ENCODE results near the gene DLGAP1.

Gene DLGAP1

DNA sequence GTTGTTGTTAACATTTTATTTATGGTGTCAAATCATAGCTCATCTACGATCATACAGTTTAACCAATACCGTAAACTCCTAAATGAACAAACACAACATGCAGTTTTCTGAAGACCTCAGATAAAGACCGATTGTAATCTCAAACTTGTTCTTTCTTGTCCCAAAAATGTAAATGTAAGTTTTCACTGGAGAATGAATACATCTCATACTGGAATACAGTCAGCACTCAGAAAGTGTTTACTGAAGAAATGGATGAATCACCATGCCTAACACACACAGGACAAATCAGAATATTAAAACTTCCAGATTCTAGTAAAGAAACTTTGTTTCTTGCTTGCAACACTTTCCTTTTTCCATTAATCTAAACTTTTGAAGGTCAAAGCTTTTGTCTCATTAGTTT lies 380.5 kb downstream of the DLGAP1 start:
- ChIA-PET CTCF (interaction anchor here (0.9 kb wide), 1 partner anchor 982 kb away, joined by 3 read pairs; no protein-coding TSS in a partner anchor), POLR2A (no interaction called here)
- Histone ChIP-seq H3K36me3 (ENCODE audit: control insufficient read depth in 2 of 2, insufficient read depth in 1 of 2, low read length in 2 of 2) (no peaks in the 10 kb centered on the region), H3K9me3 (ENCODE audit: control insufficient read depth, insufficient read depth, low read depth, low read length) (no peaks in the 10 kb centered on the region), H3K27ac (ENCODE audit: extremely low read depth, low read depth, low read length) (no peak overlapping the region), H3K4me1 (ENCODE audit: control insufficient read depth, insufficient read depth, low read length) (no peaks in the 10 kb centered on the region), H3K4me3 (ENCODE audit: low read depth, low read length) (no peak overlapping the region)
- TF ChIP-seq, protein P1, sequence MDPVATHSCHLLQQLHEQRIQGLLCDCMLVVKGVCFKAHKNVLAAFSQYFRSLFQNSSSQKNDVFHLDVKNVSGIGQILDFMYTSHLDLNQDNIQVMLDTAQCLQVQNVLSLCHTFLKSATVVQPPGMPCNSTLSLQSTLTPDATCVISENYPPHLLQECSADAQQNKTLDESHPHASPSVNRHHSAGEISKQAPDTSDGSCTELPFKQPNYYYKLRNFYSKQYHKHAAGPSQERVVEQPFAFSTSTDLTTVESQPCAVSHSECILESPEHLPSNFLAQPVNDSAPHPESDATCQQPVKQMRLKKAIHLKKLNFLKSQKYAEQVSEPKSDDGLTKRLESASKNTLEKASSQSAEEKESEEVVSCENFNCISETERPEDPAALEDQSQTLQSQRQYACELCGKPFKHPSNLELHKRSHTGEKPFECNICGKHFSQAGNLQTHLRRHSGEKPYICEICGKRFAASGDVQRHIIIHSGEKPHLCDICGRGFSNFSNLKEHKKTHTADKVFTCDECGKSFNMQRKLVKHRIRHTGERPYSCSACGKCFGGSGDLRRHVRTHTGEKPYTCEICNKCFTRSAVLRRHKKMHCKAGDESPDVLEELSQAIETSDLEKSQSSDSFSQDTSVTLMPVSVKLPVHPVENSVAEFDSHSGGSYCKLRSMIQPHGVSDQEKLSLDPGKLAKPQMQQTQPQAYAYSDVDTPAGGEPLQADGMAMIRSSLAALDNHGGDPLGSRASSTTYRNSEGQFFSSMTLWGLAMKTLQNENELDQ (tag by site-specific recombination; IDR thresholded peaks at IDR 0.05; ENCODE audit: low read depth) = no peak
- TF ChIP-seq SP2 (tag by site-specific recombination; IDR thresholded peaks at IDR 0.05) (no peak), ZEB2 (tag by site-specific recombination; IDR thresholded peaks at IDR 0.05) (no peak), GLIS1 (tag by site-specific recombination; IDR thresholded peaks at IDR 0.05) (no peak), ZNF175 (tag by site-specific recombination; IDR thresholded peaks at IDR 0.05) (no peak), ZNF792 (tag by site-specific recombination; IDR thresholded peaks at IDR 0.05) (no peak), ZNF514 (tag by site-specific recombination; IDR thresholded peaks at IDR 0.05) (no peak), ZNF114 (tag by site-specific recombination; IDR thresholded peaks at IDR 0.05) (no peak)
- TF ChIP-seq, protein P2, sequence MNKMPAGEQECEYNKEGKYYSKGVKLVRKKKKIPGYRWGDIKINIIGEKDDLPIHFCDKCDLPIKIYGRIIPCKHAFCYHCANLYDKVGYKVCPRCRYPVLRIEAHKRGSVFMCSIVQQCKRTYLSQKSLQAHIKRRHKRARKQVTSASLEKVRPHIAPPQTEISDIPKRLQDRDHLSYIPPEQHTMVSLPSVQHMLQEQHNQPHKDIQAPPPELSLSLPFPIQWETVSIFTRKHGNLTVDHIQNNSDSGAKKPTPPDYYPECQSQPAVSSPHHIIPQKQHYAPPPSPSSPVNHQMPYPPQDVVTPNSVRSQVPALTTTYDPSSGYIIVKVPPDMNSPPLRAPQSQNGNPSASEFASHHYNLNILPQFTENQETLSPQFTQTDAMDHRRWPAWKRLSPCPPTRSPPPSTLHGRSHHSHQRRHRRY (tag by site-specific recombination; IDR thresholded peaks at IDR 0.05) = no peak

GRCh38 chr18:4069183-4069582 lies 385.9 kb downstream of the DLGAP1 start:
- no peak for TF ChIP-seq SALL2 (tag by site-specific recombination; IDR thresholded peaks at IDR 0.05; ENCODE audit: borderline replicate concordance)
- Histone ChIP-seq H3K27ac (ENCODE audit: extremely low read depth, low read depth, low read length) (no peak overlapping the region), H3K9me3 (ENCODE audit: control insufficient read depth, insufficient read depth, low read depth, low read length) (no peaks in the 10 kb centered on the region), H3K4me1 (ENCODE audit: control insufficient read depth, insufficient read depth, low read length) (no peaks in the 10 kb centered on the region), H3K36me3 (ENCODE audit: control insufficient read depth in 2 of 2, insufficient read depth in 1 of 2, low read length in 2 of 2) (no peaks in the 10 kb centered on the region), H3K4me3 (ENCODE audit: low read depth, low read length) (no peak overlapping the region)
- ChIA-PET POLR2A (no interaction called here), CTCF (interaction anchor here (0.6 to 1.3 kb wide), 14 partner anchors 9 to 1456 kb away, joined by 3 to 6 read pairs (median 4); no protein-coding TSS in a partner anchor)

DNA sequence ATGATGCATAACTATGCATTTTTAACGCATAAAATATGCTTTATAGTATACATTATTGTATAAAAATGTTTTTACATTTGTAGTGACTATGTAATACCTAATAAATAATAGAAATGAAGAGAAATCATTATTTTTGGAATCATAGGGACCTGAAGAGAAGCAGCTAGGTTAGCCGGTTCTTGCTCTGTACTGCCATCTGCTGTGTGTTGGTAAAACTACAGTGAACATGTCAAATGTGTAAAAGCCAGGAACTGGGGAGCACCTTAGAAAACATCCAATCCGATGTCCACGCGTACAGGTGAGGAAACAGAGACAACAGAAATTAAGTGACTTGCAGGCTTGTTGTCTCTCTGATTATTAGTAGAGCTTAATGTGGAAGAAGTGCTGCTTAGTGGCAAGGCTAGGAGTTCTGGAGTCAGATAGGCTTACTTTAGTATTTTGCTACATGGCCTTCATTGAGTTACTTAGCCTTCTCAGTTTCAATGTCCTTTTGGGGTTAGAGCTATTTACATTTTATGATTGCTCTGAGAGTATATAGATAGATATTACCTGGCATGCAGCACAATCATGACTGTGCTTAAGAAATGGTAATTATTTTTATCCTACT lies 386.5 kb downstream of the DLGAP1 start:
- no peak overlapping the region for H3K27ac ChIP-seq (ENCODE audit: extremely low read depth, low read depth, low read length)
- peak; percentile 23; the same call in 1 of the 2 replicates for TF ChIP-seq ZNF654 (tag by site-specific recombination; IDR thresholded peaks at IDR 0.05; ENCODE audit: low read depth)
- TF ChIP-seq, protein P3, sequence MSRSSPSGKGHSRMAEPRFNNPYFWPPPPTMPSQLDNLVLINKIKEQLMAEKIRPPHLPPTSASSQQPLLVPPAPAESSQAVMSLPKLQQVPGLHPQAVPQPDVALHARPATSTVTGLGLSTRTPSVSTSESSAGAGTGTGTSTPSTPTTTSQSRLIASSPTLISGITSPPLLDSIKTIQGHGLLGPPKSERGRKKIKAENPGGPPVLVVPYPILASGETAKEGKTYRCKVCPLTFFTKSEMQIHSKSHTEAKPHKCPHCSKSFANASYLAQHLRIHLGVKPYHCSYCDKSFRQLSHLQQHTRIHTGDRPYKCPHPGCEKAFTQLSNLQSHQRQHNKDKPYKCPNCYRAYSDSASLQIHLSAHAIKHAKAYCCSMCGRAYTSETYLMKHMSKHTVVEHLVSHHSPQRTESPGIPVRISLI (tag by site-specific recombination; IDR thresholded peaks at IDR 0.05) = no peak
- CTCF ChIA-PET = interaction anchor here (0.6 to 1.3 kb wide), 15 partner anchors 9 to 1457 kb away, joined by 3 to 6 read pairs (median 4); no protein-coding TSS in a partner anchor
- H3K9me3 ChIP-seq (ENCODE audit: control insufficient read depth, insufficient read depth, low read depth, low read length) = no peaks in the 10 kb centered on the region
- POLR2A ChIA-PET = no interaction called here
- no peaks in the 10 kb centered on the region for H3K36me3 ChIP-seq (ENCODE audit: control insufficient read depth in 2 of 2, insufficient read depth in 1 of 2, low read length in 2 of 2)
- H3K4me1 ChIP-seq (ENCODE audit: control insufficient read depth, insufficient read depth, low read length) = no peaks in the 10 kb centered on the region
- H3K4me3 ChIP-seq (ENCODE audit: low read depth, low read length) = no peak overlapping the region

DNA sequence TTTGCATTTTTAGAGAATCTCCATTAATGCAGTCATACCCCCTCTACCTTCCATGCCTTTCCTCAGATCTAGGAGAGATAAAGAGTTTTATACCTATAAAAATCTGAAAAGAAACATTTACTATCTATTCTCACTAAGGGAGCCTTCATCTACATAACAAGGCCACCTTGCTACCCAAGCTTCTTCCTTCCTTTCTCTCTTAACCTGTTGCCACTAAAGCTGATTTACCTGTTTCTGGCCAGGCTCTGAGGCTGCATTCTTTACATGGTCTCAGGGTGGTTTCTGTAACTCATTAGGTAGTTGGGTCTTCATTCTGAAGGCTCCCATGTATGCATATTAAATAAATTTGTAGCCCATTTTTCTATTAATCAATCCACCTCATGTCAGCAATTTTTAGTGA lies 391.6 kb downstream of the DLGAP1 start:
- Histone ChIP-seq H3K9me3 (ENCODE audit: control insufficient read depth, insufficient read depth, low read depth, low read length) (no peaks in the 10 kb centered on the region), H3K36me3 (ENCODE audit: control insufficient read depth in 2 of 2, insufficient read depth in 1 of 2, low read length in 2 of 2) (no peaks in the 10 kb centered on the region), H3K4me3 (ENCODE audit: low read depth, low read length) (no peak overlapping the region), H3K27ac (ENCODE audit: extremely low read depth, low read depth, low read length) (no peak overlapping the region), H3K4me1 (ENCODE audit: control insufficient read depth, insufficient read depth, low read length) (no peaks in the 10 kb centered on the region)
- ChIA-PET CTCF (interaction anchor here (0.6 to 0.7 kb wide), 3 partner anchors 9 to 577 kb away, joined by 3 read pairs; no protein-coding TSS in a partner anchor), POLR2A (no interaction called here)
- TF ChIP-seq ZNF596 (tag by site-specific recombination; IDR thresholded peaks at IDR 0.05) (no peak), GLI4 (tag by site-specific recombination; IDR thresholded peaks at IDR 0.05) (no peak), ZSCAN5A (tag by site-specific recombination; IDR thresholded peaks at IDR 0.05) (no peak), ZNF776 (tag by site-specific recombination; IDR thresholded peaks at IDR 0.05; ENCODE audit: borderline replicate concordance) (no peak), KLF10 (tag by site-specific recombination; IDR thresholded peaks at IDR 0.05) (no peak), ZNF19 (tag by site-specific recombination; IDR thresholded peaks at IDR 0.05; ENCODE audit: low read depth) (no peak), FEZF1 (tag by site-specific recombination; IDR thresholded peaks at IDR 0.05) (no peak), PBX3 (CRISPR knock-in tag; IDR thresholded peaks at IDR 0.05) (no peak), ZNF391 (tag by site-specific recombination; IDR thresholded peaks at IDR 0.05; ENCODE audit: borderline replicate concordance, low read depth) (no peak)
